MM.1S (cell line): Measurements from ENCODE around the gene VMP1.

Experiments used
- EZH2 ChIP-seq: fragments of 300-600 bp; sonication (generic); optimal IDR thresholded peaks from 2 replicates; pipeline ENCODE3; 2017; ENCODE audit warnings: low read depth, mild to moderate bottlenecking, antibody characterized with exemption, low read length, mixed read lengths
- EZH2phosphoT487 ChIP-seq: fragments of 300-600 bp; sonication (generic); IDR thresholded peaks from 2 replicates; pipeline ENCODE4 v1.6.1; 2018; ENCODE audit warnings: antibody characterized with exemption, low read length
- TF ChIP-seq, protein P1 (sequence below): fragments of 300-600 bp; sonication (generic); IDR thresholded peaks from 2 replicates; pipeline ENCODE4 v1.5.1; 2016; ENCODE audit warnings: antibody characterized with exemption, low read length, mixed read lengths

DNA sequence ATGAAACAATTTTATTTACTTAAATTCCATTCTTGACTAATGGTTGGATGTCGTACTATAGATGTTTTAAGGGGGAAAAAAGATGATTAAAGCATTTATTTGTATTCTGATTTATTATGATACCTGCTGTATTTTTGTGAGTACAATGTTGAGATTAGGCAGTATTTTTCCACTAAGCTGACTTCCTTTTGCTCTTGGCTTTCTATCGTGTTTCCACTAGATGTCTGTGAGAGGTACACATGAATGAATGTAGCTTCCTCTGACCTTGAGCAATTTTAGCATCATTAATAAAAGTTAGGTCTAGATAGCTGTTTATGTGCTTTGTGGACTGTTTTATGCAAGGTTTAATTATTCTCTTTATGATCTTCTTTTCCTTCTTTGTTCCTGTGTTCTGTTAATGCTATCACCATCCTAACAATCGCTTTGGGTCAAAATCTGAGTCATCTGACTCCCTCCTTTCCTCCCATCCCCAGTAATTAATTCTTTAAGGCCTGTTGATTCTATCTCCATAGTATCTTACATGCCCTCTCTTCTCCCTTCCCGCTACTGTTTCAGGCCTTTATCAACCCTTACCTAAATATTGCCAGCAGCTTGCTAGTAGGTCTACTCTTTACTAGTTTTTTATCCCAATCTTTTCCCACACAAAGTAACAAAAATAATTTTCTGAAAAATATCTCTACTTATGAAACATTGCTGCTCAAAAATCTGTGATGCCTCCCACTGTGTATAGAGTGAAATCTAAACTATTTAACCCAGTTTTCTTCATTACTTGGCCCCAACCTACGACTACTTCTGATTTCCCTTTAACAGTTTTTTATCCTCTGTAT is 76.0 kb downstream of the VMP1 start:
- TF ChIP-seq, protein P1, sequence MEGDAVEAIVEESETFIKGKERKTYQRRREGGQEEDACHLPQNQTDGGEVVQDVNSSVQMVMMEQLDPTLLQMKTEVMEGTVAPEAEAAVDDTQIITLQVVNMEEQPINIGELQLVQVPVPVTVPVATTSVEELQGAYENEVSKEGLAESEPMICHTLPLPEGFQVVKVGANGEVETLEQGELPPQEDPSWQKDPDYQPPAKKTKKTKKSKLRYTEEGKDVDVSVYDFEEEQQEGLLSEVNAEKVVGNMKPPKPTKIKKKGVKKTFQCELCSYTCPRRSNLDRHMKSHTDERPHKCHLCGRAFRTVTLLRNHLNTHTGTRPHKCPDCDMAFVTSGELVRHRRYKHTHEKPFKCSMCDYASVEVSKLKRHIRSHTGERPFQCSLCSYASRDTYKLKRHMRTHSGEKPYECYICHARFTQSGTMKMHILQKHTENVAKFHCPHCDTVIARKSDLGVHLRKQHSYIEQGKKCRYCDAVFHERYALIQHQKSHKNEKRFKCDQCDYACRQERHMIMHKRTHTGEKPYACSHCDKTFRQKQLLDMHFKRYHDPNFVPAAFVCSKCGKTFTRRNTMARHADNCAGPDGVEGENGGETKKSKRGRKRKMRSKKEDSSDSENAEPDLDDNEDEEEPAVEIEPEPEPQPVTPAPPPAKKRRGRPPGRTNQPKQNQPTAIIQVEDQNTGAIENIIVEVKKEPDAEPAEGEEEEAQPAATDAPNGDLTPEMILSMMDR: no peak
- TF ChIP-seq EZH2 (no peak), EZH2phosphoT487 (no peak)
